BLaER1 treated with 17β-estradiol and CSF1 and Interleukin-3, amounts not matched to agents 10 nM and 100 nM (cell line): ENCODE results near the gene RPS6KA5.
A peak's percentile ranks its signal among the peaks of the same experiment; 100 is the strongest.
"Not testable (repeated sequence)": the region's sequence is repeated elsewhere in the genome, so short reads cannot be mapped to it uniquely, and the experiment has no call there.

ENCODE experiments used
- H3K27ac ChIP-seq, 11 experiments: shearing (Covaris generic); formaldehyde crosslinking; 2 replicates each; pipeline ENCODE4 v1.8.1; 2022
- H3K27me3 ChIP-seq, 11 experiments: shearing (Covaris generic); formaldehyde crosslinking; 2 replicates each; pipeline ENCODE4 v1.8.1; 2022
- H3K36me3 ChIP-seq, 11 experiments: shearing (Covaris generic); formaldehyde crosslinking; 2 replicates each; pipeline ENCODE4 v1.8.1; 2022
- H3K4me1 ChIP-seq, 10 experiments: shearing (Covaris generic); formaldehyde crosslinking; 2 replicates each; pipeline ENCODE4 v1.8.1; 2022
- H3K4me2 ChIP-seq, 11 experiments: shearing (Covaris generic); formaldehyde crosslinking; 2 replicates each; pipeline ENCODE4 v1.8.1; 2022
- H3K4me3 ChIP-seq, 10 experiments: shearing (Covaris generic); formaldehyde crosslinking; 2 replicates each; pipeline ENCODE4 v1.8.1; 2022
- H3K9ac ChIP-seq, 11 experiments: shearing (Covaris generic); formaldehyde crosslinking; 2 replicates each; pipeline ENCODE4 v1.8.1; 2022
- H3K9me3 ChIP-seq, 11 experiments: shearing (Covaris generic); formaldehyde crosslinking; replicated peaks in 1 of 11; 2 replicates each; pipeline ENCODE4 v1.8.1; 2022
- H4K20me1 ChIP-seq, 11 experiments: shearing (Covaris generic); formaldehyde crosslinking; 2 replicates each; pipeline ENCODE4 v1.8.1; 2022
- Cebpa-rat ChIP-seq, 11 experiments: shearing (Covaris generic); IDR thresholded peaks; 2 replicates each; pipeline ENCODE4 v1.8.1; 2022

RPS6KA5 gene

GRCh38 chr14:90866833-90867232 lies 193.6 kb downstream of the RPS6KA5 start:
- H3K27ac ChIP-seq = no peak overlapping the region
- H3K4me2 ChIP-seq = no peak overlapping the region; a peak in 1 of 22 replicates
- no peaks in the 10 kb centered on the region for H3K4me1 ChIP-seq

GRCh38 chr14:90864741-90865140 lies 195.7 kb downstream of the RPS6KA5 start:
- H3K9me3 ChIP-seq = no peaks in the 10 kb centered on the region

More at GRCh38 chr14:90866833-90867232, 193.6 kb downstream of the RPS6KA5 start:
- Histone ChIP-seq H4K20me1 (no peaks in the 10 kb centered on the region), H3K9me3 (no peaks in the 10 kb centered on the region), H3K36me3 (peaks cover 0 to 1% (median 0%) of the 10 kb centered on the region in 11 experiments; a peak in 2 of 22 replicates), H3K27me3 (no peaks in the 10 kb centered on the region), H3K9ac (0 out of 22 replicates have a peak overlapping the region, but pooled peaks of 1 of the 11 experiments have one; percentile 4), H3K4me3 (no peak overlapping the region)
- TF ChIP-seq Cebpa-rat (IDR thresholded peaks at IDR 0.05) = no peak

GRCh38 chr14:90858511-90858910 lies 201.9 kb downstream of the RPS6KA5 start:
- TF ChIP-seq Cebpa-rat (IDR thresholded peaks at IDR 0.05) = no peak
- Histone ChIP-seq H3K4me1 (peaks cover 0 to 5% (median 0%) of the 10 kb centered on the region in 10 experiments; a peak in 1 of 20 replicates), H4K20me1 (no peaks in the 10 kb centered on the region), H3K9me3 (no peaks in the 10 kb centered on the region), H3K4me3 (no peak overlapping the region), H3K36me3 (no peaks in the 10 kb centered on the region), H3K27ac (no peak overlapping the region), H3K4me2 (no peak overlapping the region), H3K27me3 (no peaks in the 10 kb centered on the region), H3K9ac (no peak overlapping the region)

More at GRCh38 chr14:90864741-90865140, 195.7 kb downstream of the RPS6KA5 start:
- no peaks in the 10 kb centered on the region for H3K36me3 ChIP-seq
- H3K4me3 ChIP-seq = no peak overlapping the region
- H4K20me1 ChIP-seq = no peaks in the 10 kb centered on the region
- no peak overlapping the region for H3K4me2 ChIP-seq
- H3K9ac ChIP-seq = no peak overlapping the region
- no peak for TF ChIP-seq Cebpa-rat (IDR thresholded peaks at IDR 0.05)
- H3K4me1 ChIP-seq = no peaks in the 10 kb centered on the region
- no peak overlapping the region for H3K27ac ChIP-seq
- no peaks in the 10 kb centered on the region for H3K27me3 ChIP-seq

- H3K4me2 ChIP-seq = no peak overlapping the region
- H3K9me3 ChIP-seq = no peaks in the 10 kb centered on the region
- H3K27me3 ChIP-seq = no peaks in the 10 kb centered on the region
- H4K20me1 ChIP-seq = no peaks in the 10 kb centered on the region
- no peak overlapping the region for H3K9ac ChIP-seq
- H3K4me3 ChIP-seq = no peak overlapping the region
- H3K4me1 ChIP-seq = peaks cover 0 to 5% (median 0%) of the 10 kb centered on the region in 10 experiments; a peak in 1 of 20 replicates
- H3K36me3 ChIP-seq = no peaks in the 10 kb centered on the region
- H3K27ac ChIP-seq = no peak overlapping the region
- TF ChIP-seq Cebpa-rat (IDR thresholded peaks at IDR 0.05) = no peak
These were observed 202.6 kb downstream of the RPS6KA5 start for GRCh38 chr14:90857866-90858265.

- not testable (repeated sequence) for H3K9ac ChIP-seq, H3K4me1 ChIP-seq, H3K27ac ChIP-seq, H3K4me2 ChIP-seq, H3K4me3 ChIP-seq, H3K9me3 ChIP-seq, H3K36me3 ChIP-seq, H4K20me1 ChIP-seq, H3K27me3 ChIP-seq
These were observed 204.3 kb downstream of the RPS6KA5 start for GRCh38 chr14:90856115-90856514.

- no peaks in the 10 kb centered on the region for H3K4me1 ChIP-seq
- H3K27me3 ChIP-seq = no peaks in the 10 kb centered on the region
- H3K4me2 ChIP-seq = no peak overlapping the region
- H3K4me3 ChIP-seq = no peak overlapping the region
- no peaks in the 10 kb centered on the region for H3K36me3 ChIP-seq
- H3K9me3 ChIP-seq = no peaks in the 10 kb centered on the region
- TF ChIP-seq Cebpa-rat (IDR thresholded peaks at IDR 0.05) = no peak
- H3K9ac ChIP-seq = no peak overlapping the region
- H3K27ac ChIP-seq = no peak overlapping the region
- no peaks in the 10 kb centered on the region for H4K20me1 ChIP-seq
These were observed 207.3 kb downstream of the RPS6KA5 start for GRCh38 chr14:90853116-90853515.

- no peaks in the 10 kb centered on the region for H3K27me3 ChIP-seq
- H3K27ac ChIP-seq = no peak overlapping the region
- H3K4me1 ChIP-seq = peaks cover 0 to 6% (median 0%) of the 10 kb centered on the region in 10 experiments; a peak in 4 of 20 replicates
- TF ChIP-seq Cebpa-rat (IDR thresholded peaks at IDR 0.05) = no peak
- no peaks in the 10 kb centered on the region for H4K20me1 ChIP-seq
- H3K9me3 ChIP-seq = no peaks in the 10 kb centered on the region
- H3K9ac ChIP-seq = no peak overlapping the region
- H3K4me2 ChIP-seq = no peak overlapping the region
- no peaks in the 10 kb centered on the region for H3K36me3 ChIP-seq
- no peak overlapping the region for H3K4me3 ChIP-seq
These were observed 209.0 kb downstream of the RPS6KA5 start for GRCh38 chr14:90851327-90852036.

- no peaks in the 10 kb centered on the region for H3K27me3 ChIP-seq
- TF ChIP-seq Cebpa-rat (IDR thresholded peaks at IDR 0.05) = no peak
- H3K36me3 ChIP-seq = no peaks in the 10 kb centered on the region
- no peak overlapping the region for H3K27ac ChIP-seq
- no peak overlapping the region for H3K9ac ChIP-seq
- H4K20me1 ChIP-seq = no peaks in the 10 kb centered on the region
- no peak overlapping the region for H3K4me3 ChIP-seq
- H3K9me3 ChIP-seq = no peaks in the 10 kb centered on the region
- H3K4me1 ChIP-seq = peaks cover 0 to 10% (median 0%) of the 10 kb centered on the region in 10 experiments; a peak in 4 of 20 replicates
- H3K4me2 ChIP-seq = no peak overlapping the region
These were observed 210.0 kb downstream of the RPS6KA5 start for GRCh38 chr14:90850487-90850886.

GRCh38 chr14:90849787-90850444 lies 210.5 kb downstream of the RPS6KA5 start:
- no peak overlapping the region for H3K4me2 ChIP-seq
- no peaks in the 10 kb centered on the region for H4K20me1 ChIP-seq
- H3K36me3 ChIP-seq = no peaks in the 10 kb centered on the region
- peaks cover 0 to 10% (median 0%) of the 10 kb centered on the region in 10 experiments; a peak in 4 of 20 replicates for H3K4me1 ChIP-seq
- TF ChIP-seq Cebpa-rat (IDR thresholded peaks at IDR 0.05) = no peak
- H3K9me3 ChIP-seq = no peaks in the 10 kb centered on the region
- H3K27ac ChIP-seq = no peak overlapping the region
- no peaks in the 10 kb centered on the region for H3K27me3 ChIP-seq
- H3K9ac ChIP-seq = no peak overlapping the region
- H3K4me3 ChIP-seq = no peak overlapping the region
